ENCODE measurements around the gene PLXNB2.

The PLXNB2 gene

DNA sequence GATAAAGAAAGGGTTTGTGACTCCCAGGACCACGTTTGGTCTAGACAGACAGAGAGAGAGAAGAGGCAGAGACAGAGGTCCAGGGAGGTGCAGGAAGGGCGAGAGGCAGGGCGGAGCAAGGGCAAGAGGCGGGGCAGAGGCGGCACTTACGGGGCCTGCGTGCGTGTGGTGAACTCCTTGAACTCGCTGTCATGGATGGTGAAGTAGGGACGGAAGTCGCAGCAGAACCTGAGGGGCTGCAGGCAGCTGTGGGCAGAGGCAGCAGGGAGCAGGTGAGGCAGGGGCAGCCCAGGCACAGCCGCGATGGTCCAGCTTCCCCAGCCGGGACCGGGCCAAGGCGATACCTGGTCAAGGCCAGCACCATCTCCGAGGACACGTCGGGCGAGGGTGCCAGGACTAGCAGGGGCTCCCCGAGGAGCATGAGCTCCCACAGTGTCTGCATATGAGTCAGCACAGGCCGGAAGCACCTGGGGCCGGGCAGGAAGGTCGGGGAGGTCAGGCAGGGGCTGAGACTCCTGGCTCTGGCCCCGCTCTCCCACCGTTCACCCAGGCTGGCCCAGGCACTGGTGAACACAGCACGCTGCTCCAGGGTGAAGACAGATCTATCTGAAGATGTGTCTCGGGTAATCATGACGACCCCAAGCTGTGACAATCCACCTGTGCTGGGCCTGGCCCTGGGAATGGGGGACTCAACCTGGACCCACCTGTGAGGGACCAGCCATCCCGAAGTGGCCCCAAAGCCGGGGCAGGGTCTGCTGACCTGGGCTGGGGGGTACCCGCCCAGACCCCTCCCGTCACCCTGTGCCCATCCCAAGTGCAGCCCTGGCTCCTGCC lies 7.2 kb upstream of the PLXNB2 start:
- Histone ChIP-seq H3K27me3 (ENCODE audit: control insufficient read depth, insufficient read depth, low read length) (no peaks in the 10 kb centered on the region), H3K36me3 (ENCODE audit: control insufficient read depth, insufficient read depth, low read length) (no peaks in the 10 kb centered on the region), H3K4me3 (ENCODE audit: low read length) (no peak overlapping the region), H3K9ac (ENCODE audit: low read length) (no peak overlapping the region), H3K9me3 (ENCODE audit: control insufficient read depth, low read length) (no peaks in the 10 kb centered on the region), H3K4me1 (ENCODE audit: control insufficient read depth, insufficient read depth, low read length) (peaks cover 9% of the 10 kb centered on the region)

DNA sequence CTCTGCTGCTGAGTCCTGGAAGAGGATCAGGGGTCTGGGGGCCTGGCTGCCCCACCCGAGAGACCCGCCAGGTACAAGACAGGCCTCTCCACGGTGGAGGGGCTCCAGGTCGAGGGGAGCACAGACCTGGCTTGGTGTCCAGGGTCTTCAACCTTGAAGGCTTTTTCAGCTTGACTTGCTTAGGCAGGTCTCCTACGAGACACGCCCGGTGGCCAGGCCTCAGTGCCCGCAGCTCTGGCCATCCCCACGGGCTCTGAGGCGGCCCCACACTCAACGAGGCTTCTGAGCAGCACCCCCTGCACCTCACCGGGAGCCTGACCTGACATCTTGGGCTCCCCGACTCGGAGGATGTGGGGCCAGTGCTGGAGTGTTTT lies 6.6 kb upstream of the PLXNB2 start:
- H3K36me3 ChIP-seq (ENCODE audit: control insufficient read depth, insufficient read depth, low read length): no peaks in the 10 kb centered on the region
- no peak overlapping the region for H3K9ac ChIP-seq (ENCODE audit: low read length)
- H3K9me3 ChIP-seq (ENCODE audit: control insufficient read depth, low read length): no peaks in the 10 kb centered on the region
- no peak overlapping the region for H3K4me3 ChIP-seq (ENCODE audit: low read length)
- no peaks in the 10 kb centered on the region for H3K27me3 ChIP-seq (ENCODE audit: control insufficient read depth, insufficient read depth, low read length)
- peaks cover 9% of the 10 kb centered on the region for H3K4me1 ChIP-seq (ENCODE audit: control insufficient read depth, insufficient read depth, low read length)

DNA sequence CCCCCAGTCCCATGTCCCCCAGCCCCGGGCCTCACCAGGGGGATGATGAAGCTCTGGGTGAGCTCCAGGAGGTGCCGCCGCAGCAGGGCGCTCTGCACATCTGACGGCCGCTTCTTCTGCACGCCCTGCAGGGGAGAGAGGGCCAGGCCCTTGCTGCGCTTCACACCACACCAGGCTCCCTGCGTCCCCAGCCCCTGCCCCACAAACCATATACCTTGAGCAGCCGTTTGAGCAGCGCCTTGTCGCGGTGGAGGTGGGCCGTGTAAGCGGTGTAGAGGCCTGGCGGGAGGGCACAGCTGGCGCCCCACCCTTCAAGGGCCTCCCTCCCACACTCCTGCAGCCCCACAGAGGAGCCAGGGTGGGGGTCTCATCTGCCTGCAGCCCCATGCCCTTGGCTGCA lies 6.2 kb upstream of the PLXNB2 start:
- H3K36me3 ChIP-seq (ENCODE audit: control insufficient read depth, insufficient read depth, low read length): no peaks in the 10 kb centered on the region

DNA sequence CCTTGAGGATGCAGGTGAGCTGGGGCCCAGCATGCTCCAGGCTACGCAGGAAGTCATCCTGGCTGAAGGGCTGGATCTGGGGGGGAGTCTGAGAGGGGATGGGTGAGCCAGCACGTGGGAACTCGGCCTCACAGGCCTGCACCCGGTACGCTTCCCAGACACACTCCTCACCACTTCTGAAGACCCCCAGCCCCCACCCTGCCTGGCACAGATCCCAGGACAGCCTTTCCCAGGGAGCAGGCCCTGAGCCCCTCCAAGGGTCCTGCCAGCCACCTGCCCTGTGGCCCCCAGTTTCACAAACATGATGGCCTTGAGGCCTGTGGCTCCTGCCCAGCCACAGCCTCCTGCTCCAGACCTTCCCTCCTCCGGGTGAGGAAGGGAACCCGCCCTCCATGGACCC lies 5.6 kb upstream of the PLXNB2 start:
- no peaks in the 10 kb centered on the region for H3K36me3 ChIP-seq (ENCODE audit: control insufficient read depth, insufficient read depth, low read length)
- H3K9ac ChIP-seq (ENCODE audit: low read length): no peak overlapping the region
- peaks cover 13% of the 10 kb centered on the region for H3K4me1 ChIP-seq (ENCODE audit: control insufficient read depth, insufficient read depth, low read length)

More for the DNA sequence above, 6.2 kb upstream of the PLXNB2 start:
- H3K9ac ChIP-seq (ENCODE audit: low read length): no peak overlapping the region
- H3K4me1 ChIP-seq (ENCODE audit: control insufficient read depth, insufficient read depth, low read length): peaks cover 9% of the 10 kb centered on the region
- H3K9me3 ChIP-seq (ENCODE audit: control insufficient read depth, low read length): no peaks in the 10 kb centered on the region
- H3K4me3 ChIP-seq (ENCODE audit: low read length): no peak overlapping the region
- H3K27me3 ChIP-seq (ENCODE audit: control insufficient read depth, insufficient read depth, low read length): no peaks in the 10 kb centered on the region

DNA sequence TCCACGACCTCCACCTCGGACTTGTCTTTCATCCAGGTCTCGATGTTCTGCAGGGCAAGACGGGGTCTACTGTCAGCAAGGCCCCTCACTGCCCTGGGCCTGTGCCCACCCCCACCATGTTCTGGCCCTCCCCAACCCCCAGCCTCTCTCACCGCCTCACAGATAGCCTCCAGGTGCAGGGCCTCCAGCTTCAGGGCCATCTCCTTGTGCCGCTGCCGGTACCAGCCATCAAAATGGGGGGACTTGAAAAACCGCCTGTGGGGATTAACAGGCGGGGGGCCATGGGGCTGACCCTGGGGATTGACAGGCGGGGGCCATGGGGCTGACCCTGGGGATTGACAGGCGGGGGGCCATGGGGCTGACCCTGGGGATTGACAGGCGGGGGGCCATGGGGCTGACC lies 4.9 kb upstream of the PLXNB2 start:
- peaks cover 16% of the 10 kb centered on the region for H3K4me1 ChIP-seq (ENCODE audit: control insufficient read depth, insufficient read depth, low read length)
- no peaks in the 10 kb centered on the region for H3K27me3 ChIP-seq (ENCODE audit: control insufficient read depth, insufficient read depth, low read length)
- H3K4me3 ChIP-seq (ENCODE audit: low read length): no peak overlapping the region
- H3K9me3 ChIP-seq (ENCODE audit: control insufficient read depth, low read length): no peaks in the 10 kb centered on the region
- no peak overlapping the region for H3K9ac ChIP-seq (ENCODE audit: low read length)
- H3K36me3 ChIP-seq (ENCODE audit: control insufficient read depth, insufficient read depth, low read length): no peaks in the 10 kb centered on the region

More for the DNA sequence above, 5.6 kb upstream of the PLXNB2 start:
- Histone ChIP-seq H3K4me3 (ENCODE audit: low read length) (no peak overlapping the region), H3K9me3 (ENCODE audit: control insufficient read depth, low read length) (no peaks in the 10 kb centered on the region), H3K27me3 (ENCODE audit: control insufficient read depth, insufficient read depth, low read length) (no peaks in the 10 kb centered on the region)

DNA sequence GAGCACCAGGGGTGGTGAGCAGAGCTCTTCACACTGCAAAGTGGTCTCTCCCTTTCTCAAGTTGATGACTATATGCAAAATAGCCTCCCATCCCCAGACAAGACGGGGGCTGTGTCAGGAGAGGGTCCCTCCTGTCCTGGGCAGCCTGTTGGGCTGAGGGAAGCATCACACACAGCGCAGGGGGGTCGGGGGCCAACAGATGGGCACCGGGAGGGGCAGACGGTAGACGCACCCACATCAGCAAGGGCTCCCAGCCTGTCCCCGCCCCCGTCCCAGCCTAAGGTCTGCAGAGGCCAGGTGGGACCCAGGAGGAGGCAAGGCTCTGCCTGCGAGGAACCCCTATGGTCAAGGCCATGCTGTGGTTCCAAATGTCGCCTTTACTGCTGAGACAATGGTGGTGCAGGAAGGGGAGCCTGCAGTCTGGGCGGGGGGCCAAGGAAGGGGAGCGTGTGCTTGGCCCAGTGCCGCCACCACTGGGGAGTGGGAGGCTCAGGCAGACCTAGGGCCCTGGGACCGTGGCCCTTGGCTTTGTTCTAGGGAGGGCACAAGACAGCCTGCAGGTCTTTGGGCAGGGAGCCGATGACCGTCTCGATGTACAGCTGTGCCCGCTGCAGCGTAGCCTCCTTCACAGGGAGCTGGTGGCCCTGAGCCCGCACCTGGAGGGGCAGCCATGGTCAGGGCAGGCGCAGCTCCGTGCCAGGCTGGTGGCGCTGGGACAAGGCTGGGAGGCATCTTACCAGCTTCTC lies 4.3 kb upstream of the PLXNB2 start:
- no peak overlapping the region for H3K4me3 ChIP-seq (ENCODE audit: low read length)
- H3K9ac ChIP-seq (ENCODE audit: low read length): no peak overlapping the region
- no peaks in the 10 kb centered on the region for H3K36me3 ChIP-seq (ENCODE audit: control insufficient read depth, insufficient read depth, low read length)
- peaks cover 16% of the 10 kb centered on the region for H3K4me1 ChIP-seq (ENCODE audit: control insufficient read depth, insufficient read depth, low read length)
- H3K9me3 ChIP-seq (ENCODE audit: control insufficient read depth, low read length): no peaks in the 10 kb centered on the region
- H3K27me3 ChIP-seq (ENCODE audit: control insufficient read depth, insufficient read depth, low read length): no peaks in the 10 kb centered on the region

DNA sequence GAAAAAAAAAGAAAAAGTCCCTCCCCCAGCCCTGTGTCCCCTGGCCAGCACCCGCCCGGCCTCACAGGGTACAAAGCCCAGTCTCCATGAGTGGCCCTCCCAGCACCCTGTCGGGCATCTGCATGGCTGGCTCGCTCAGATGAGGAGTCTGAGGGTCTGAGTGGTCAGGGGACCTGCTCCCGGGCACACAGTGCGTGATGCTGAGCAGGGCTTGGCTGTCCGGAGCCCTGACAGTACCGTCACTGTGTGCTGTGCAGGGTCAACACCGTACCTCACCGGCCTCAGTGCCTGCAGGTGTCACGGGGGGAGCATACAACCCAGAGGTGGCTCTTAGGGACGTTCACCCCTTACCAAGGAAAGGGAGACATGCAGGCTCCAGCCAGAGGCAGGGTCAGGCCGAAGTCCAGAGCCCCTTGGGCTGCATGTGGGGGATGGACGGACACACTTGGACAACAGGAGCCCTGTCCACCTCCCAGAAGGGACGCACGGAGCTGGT lies 3.6 kb upstream of the PLXNB2 start:
- no peak overlapping the region for H3K4me3 ChIP-seq (ENCODE audit: low read length)
- no peaks in the 10 kb centered on the region for H3K9me3 ChIP-seq (ENCODE audit: control insufficient read depth, low read length)
- H3K27me3 ChIP-seq (ENCODE audit: control insufficient read depth, insufficient read depth, low read length): no peaks in the 10 kb centered on the region
- H3K4me1 ChIP-seq (ENCODE audit: control insufficient read depth, insufficient read depth, low read length): peaks cover 16% of the 10 kb centered on the region
- no peaks in the 10 kb centered on the region for H3K36me3 ChIP-seq (ENCODE audit: control insufficient read depth, insufficient read depth, low read length)
- no peak overlapping the region for H3K9ac ChIP-seq (ENCODE audit: low read length)

DNA sequence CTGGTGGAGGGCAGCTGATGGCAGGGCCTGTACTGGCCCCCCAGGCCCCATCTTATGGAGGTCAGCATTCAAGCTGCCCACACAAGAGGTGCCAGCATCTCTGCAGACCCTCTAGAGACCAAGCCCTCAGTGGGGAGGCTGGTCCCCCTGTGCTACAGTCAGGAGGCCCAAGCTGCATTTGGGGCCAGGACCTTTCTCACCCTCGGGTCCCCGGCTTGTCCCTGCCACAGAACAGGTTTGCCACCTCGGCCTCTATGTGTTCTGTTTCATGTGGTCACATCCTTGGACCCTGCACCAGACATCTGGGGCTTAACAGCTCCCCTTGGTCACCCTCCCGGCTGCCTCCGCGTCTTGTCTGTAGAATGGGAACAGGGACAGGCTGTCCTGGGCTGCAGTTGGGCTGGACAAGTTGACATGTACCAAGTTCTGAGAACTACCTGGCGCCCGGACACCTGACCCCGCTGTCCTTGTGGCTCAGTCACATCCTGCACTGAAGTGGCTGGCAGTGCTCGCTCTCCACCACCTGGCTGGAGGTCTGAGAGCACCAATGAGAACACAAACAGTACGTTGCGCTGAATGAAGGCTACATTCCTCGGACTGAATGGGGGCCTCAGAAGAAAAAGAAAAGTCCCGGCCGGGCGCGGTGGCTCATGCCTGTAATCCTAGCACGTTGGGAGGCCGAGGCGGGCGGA lies 2.7 kb upstream of the PLXNB2 start:
- no peaks in the 10 kb centered on the region for H3K9me3 ChIP-seq (ENCODE audit: control insufficient read depth, low read length)
- no peaks in the 10 kb centered on the region for H3K36me3 ChIP-seq (ENCODE audit: control insufficient read depth, insufficient read depth, low read length)
- H3K4me3 ChIP-seq (ENCODE audit: low read length): no peak overlapping the region
- no peak overlapping the region for H3K9ac ChIP-seq (ENCODE audit: low read length)
- no peaks in the 10 kb centered on the region for H3K27me3 ChIP-seq (ENCODE audit: control insufficient read depth, insufficient read depth, low read length)
- H3K4me1 ChIP-seq (ENCODE audit: control insufficient read depth, insufficient read depth, low read length): peaks cover 22% of the 10 kb centered on the region

DNA sequence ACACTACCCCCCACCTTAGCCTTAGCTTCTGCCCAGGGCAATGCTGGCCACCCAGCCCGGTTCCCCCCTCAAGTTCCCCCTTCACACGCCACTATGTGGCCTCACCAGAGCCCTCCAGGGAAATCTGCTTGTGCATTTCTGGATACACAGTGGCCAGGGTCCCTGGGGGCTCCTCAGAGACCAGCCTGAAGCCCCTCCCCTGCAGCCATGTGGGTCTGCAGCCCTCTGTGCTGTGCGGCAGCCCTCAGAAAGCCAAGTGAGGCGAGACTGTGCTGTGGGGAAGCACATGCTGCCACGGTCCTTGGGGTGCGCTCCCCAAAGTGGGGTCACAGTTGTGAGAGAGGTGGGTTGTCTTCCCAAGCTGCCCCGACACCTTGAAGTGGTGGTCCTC lies 2.1 kb upstream of the PLXNB2 start:
- H3K36me3 ChIP-seq (ENCODE audit: control insufficient read depth, insufficient read depth, low read length): no peaks in the 10 kb centered on the region
- no peaks in the 10 kb centered on the region for H3K9me3 ChIP-seq (ENCODE audit: control insufficient read depth, low read length)
- H3K9ac ChIP-seq (ENCODE audit: low read length): no peak overlapping the region
- no peaks in the 10 kb centered on the region for H3K27me3 ChIP-seq (ENCODE audit: control insufficient read depth, insufficient read depth, low read length)
- no peak overlapping the region for H3K4me3 ChIP-seq (ENCODE audit: low read length)
- peaks cover 27% of the 10 kb centered on the region for H3K4me1 ChIP-seq (ENCODE audit: control insufficient read depth, insufficient read depth, low read length)

DNA sequence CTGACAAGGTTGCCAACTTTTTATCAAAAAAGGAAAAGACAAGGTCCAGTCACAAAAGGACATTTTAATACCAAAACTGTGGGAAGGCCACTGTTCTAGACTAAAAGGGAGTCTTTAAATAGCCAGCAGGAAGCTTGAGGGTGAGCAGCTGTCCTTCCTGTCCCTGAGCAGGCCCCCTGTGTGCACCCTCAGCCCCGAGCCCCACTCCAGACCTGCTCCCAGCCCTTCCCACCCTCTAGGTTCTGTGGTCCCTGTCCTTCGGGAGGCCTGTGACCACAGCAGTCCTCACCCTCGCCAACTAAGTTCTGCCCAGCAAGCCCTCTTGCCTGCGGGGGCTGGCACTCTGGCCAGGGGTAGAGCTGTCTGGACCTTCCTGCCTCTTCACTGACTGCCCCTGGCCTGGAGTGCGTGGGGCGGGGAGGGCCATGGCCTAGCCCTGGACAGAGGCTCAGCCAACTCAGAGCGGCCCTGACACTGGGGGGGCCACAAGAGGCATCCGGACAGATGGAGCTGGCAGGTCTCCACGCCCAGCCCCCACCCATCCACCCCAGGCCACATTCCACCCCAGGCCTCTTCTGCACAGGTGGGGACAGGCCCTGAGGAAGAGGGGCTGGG lies 1.6 kb upstream of the PLXNB2 start:
- no peaks in the 10 kb centered on the region for H3K27me3 ChIP-seq (ENCODE audit: control insufficient read depth, insufficient read depth, low read length)
- no peak overlapping the region for H3K4me3 ChIP-seq (ENCODE audit: low read length)
- peaks cover 27% of the 10 kb centered on the region for H3K4me1 ChIP-seq (ENCODE audit: control insufficient read depth, insufficient read depth, low read length)
- no peaks in the 10 kb centered on the region for H3K9me3 ChIP-seq (ENCODE audit: control insufficient read depth, low read length)
- no peak overlapping the region for H3K9ac ChIP-seq (ENCODE audit: low read length)
- H3K36me3 ChIP-seq (ENCODE audit: control insufficient read depth, insufficient read depth, low read length): no peaks in the 10 kb centered on the region

DNA sequence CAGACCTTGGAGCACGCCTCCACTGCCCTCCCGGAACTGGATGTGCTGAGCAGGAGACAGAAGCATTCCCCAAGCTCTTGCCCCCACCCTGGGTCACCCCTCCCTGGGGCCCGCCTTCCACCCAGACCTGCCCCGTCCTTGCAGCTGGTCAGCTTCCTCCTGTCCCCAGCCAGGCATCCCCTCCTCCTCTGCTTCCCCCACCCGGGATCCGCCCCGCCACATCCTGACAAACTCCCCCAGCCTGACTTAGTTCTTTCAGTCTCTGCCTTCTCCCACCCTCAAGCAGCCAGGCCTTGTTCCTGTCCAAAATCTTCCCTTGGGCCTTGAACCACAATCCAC lies 1.1 kb upstream of the PLXNB2 start:
- Histone ChIP-seq H3K4me3 (ENCODE audit: low read length) (no peak overlapping the region), H3K4me1 (ENCODE audit: control insufficient read depth, insufficient read depth, low read length) (peaks cover 29% of the 10 kb centered on the region), H3K9ac (ENCODE audit: low read length) (no peak overlapping the region), H3K27me3 (ENCODE audit: control insufficient read depth, insufficient read depth, low read length) (no peaks in the 10 kb centered on the region), H3K36me3 (ENCODE audit: control insufficient read depth, insufficient read depth, low read length) (no peaks in the 10 kb centered on the region), H3K9me3 (ENCODE audit: control insufficient read depth, low read length) (no peaks in the 10 kb centered on the region)

All from mucosa of stomach (tissue), 1 donor.